ENCODE data around the gene SMIM38.
"Not testable (repeated sequence)": the region's sequence is repeated elsewhere in the genome, so short reads cannot be mapped to it uniquely, and the experiment has no call there.

The SMIM38 gene

GRCh38 chr11:69132301-69132670 is 23.4 kb upstream of the SMIM38 start:
- H3K36me3 ChIP-seq, result no peaks in the 10 kb centered on the region
- H3K4me3 ChIP-seq (ENCODE audit: low read depth in 1 of 2, low read length in 1 of 2), result no peak overlapping the region
- no peaks in the 10 kb centered on the region for H3K9me3 ChIP-seq
- no peak for TF ChIP-seq CTCF (IDR thresholded peaks at IDR 0.05)
- H3K27me3 ChIP-seq, result no peaks in the 10 kb centered on the region
- H3K27ac ChIP-seq, result no peak overlapping the region
- no peaks in the 10 kb centered on the region for H3K4me1 ChIP-seq (ENCODE audit: control insufficient read depth in 1 of 2, insufficient read depth in 1 of 2, low read depth in 1 of 2, low read length in 1 of 2)

GRCh38 chr11:69133251-69133650 is 22.5 kb upstream of the SMIM38 start:
- no peaks in the 10 kb centered on the region for H3K27me3 ChIP-seq
- H3K36me3 ChIP-seq, result no peaks in the 10 kb centered on the region
- no peak overlapping the region for H3K27ac ChIP-seq
- TF ChIP-seq CTCF (IDR thresholded peaks at IDR 0.05), result no peak
- no peaks in the 10 kb centered on the region for H3K4me1 ChIP-seq (ENCODE audit: control insufficient read depth in 1 of 2, insufficient read depth in 1 of 2, low read depth in 1 of 2, low read length in 1 of 2)
- H3K4me3 ChIP-seq (ENCODE audit: low read depth in 1 of 2, low read length in 1 of 2), result no peak overlapping the region
- H3K9me3 ChIP-seq, result no peaks in the 10 kb centered on the region

- not testable (repeated sequence) for H3K4me1 ChIP-seq (ENCODE audit: control insufficient read depth in 1 of 2, insufficient read depth in 1 of 2, low read depth in 1 of 2, low read length in 1 of 2); H3K9me3 ChIP-seq; H3K4me3 ChIP-seq (ENCODE audit: low read depth in 1 of 2, low read length in 1 of 2); H3K36me3 ChIP-seq; H3K27me3 ChIP-seq; H3K27ac ChIP-seq
Measured at GRCh38 chr11:69134182-69134581, 21.6 kb upstream of the SMIM38 start.

GRCh38 chr11:69134957-69135356 is 20.8 kb upstream of the SMIM38 start:
- Histone ChIP-seq H3K4me1 (ENCODE audit: control insufficient read depth in 1 of 2, insufficient read depth in 1 of 2, low read depth in 1 of 2, low read length in 1 of 2) (no peaks in the 10 kb centered on the region), H3K27ac (no peak overlapping the region), H3K36me3 (no peaks in the 10 kb centered on the region), H3K4me3 (ENCODE audit: low read depth in 1 of 2, low read length in 1 of 2) (no peak overlapping the region), H3K9me3 (no peaks in the 10 kb centered on the region), H3K27me3 (no peaks in the 10 kb centered on the region)
- TF ChIP-seq CTCF (IDR thresholded peaks at IDR 0.05), result no peak

- no peaks in the 10 kb centered on the region for H3K9me3 ChIP-seq
- H3K4me1 ChIP-seq (ENCODE audit: control insufficient read depth in 1 of 2, insufficient read depth in 1 of 2, low read depth in 1 of 2, low read length in 1 of 2), result no peaks in the 10 kb centered on the region
- no peak overlapping the region for H3K4me3 ChIP-seq (ENCODE audit: low read depth in 1 of 2, low read length in 1 of 2)
- no peaks in the 10 kb centered on the region for H3K36me3 ChIP-seq
- no peak for TF ChIP-seq CTCF (IDR thresholded peaks at IDR 0.05)
- no peaks in the 10 kb centered on the region for H3K27me3 ChIP-seq
- H3K27ac ChIP-seq, result no peak overlapping the region
Measured at GRCh38 chr11:69135420-69136363, 20.0 kb upstream of the SMIM38 start.

GRCh38 chr11:69136471-69136870 is 19.3 kb upstream of the SMIM38 start:
- no peaks in the 10 kb centered on the region for H3K36me3 ChIP-seq
- H3K27me3 ChIP-seq, result no peaks in the 10 kb centered on the region
- H3K27ac ChIP-seq, result no peak overlapping the region
- no peak overlapping the region for H3K4me3 ChIP-seq (ENCODE audit: low read depth in 1 of 2, low read length in 1 of 2)
- H3K9me3 ChIP-seq, result no peaks in the 10 kb centered on the region
- no peaks in the 10 kb centered on the region for H3K4me1 ChIP-seq (ENCODE audit: control insufficient read depth in 1 of 2, insufficient read depth in 1 of 2, low read depth in 1 of 2, low read length in 1 of 2)
- TF ChIP-seq CTCF (IDR thresholded peaks at IDR 0.05), result no peak
